KMS-11 (cell line): Measurements from ENCODE around the gene SPDYA.

Experiments
- H2AFZ ChIP-seq: fragments of 200-600 bp; sonication (generic); 2 replicates; pipeline ENCODE4 v1.6.1; 2016; ENCODE audit warnings: antibody characterized with exemption, mixed run types, low read depth
- H3K27ac ChIP-seq: fragments of 200-600 bp; sonication (generic); 2 replicates; pipeline ENCODE4 v1.6.1; 2016; ENCODE audit warnings: mild to moderate bottlenecking, mixed run types
- H3K27me3 ChIP-seq: fragments of 200-600 bp; sonication (generic); 2 replicates; pipeline ENCODE4 v1.6.1; 2017; ENCODE audit warnings: mild to moderate bottlenecking, low read depth, mixed run types, moderate library complexity; ENCODE audit not compliant: insufficient read depth
- H3K36me3 ChIP-seq: fragments of 200-600 bp; sonication (generic); 2 replicates; pipeline ENCODE4 v1.6.1; 2017; ENCODE audit warnings: mild to moderate bottlenecking, mixed run types; ENCODE audit not compliant: insufficient read depth
- H3K4me1 ChIP-seq: fragments of 200-600 bp; sonication (generic); 2 replicates; pipeline ENCODE4 v1.6.1; 2016; ENCODE audit warnings: mild to moderate bottlenecking, low read depth, mixed run types; ENCODE audit not compliant: poor library complexity, severe bottlenecking
- H3K4me2 ChIP-seq: fragments of 200-600 bp; sonication (generic); 2 replicates; pipeline ENCODE4 v1.7.0; 2016; ENCODE audit warnings: mild to moderate bottlenecking, mixed run types
- H3K4me3 ChIP-seq: fragments of 200-600 bp; sonication (generic); IDR thresholded peaks from 2 replicates; pipeline ENCODE4 v1.6.1; 2017; ENCODE audit warnings: low read depth, low read length, mixed read lengths; ENCODE audit not compliant: insufficient read depth
- H3K79me2 ChIP-seq: fragments of 200-600 bp; sonication (generic); 2 replicates; pipeline ENCODE4 v1.6.1; 2016; ENCODE audit warnings: low read depth, mixed run types; ENCODE audit not compliant: insufficient read depth
- H3K9ac ChIP-seq: fragments of 200-600 bp; sonication (generic); 2 replicates; pipeline ENCODE4 v1.6.1; 2016; ENCODE audit warnings: mild to moderate bottlenecking, mixed run types
- H4K20me1 ChIP-seq: fragments of 200-600 bp; sonication (generic); 2 replicates; pipeline ENCODE4 v1.6.1; 2016; ENCODE audit warnings: mild to moderate bottlenecking, mixed run types; ENCODE audit not compliant: insufficient read depth
- CTCF ChIP-seq: fragments of 200-600 bp; sonication (generic); conservative IDR thresholded peaks from 2 replicates; pipeline ENCODE4 v1.6.1; 2017; ENCODE audit warnings: low read depth, mild to moderate bottlenecking, antibody characterized with exemption, low read length, moderate library complexity, mixed read lengths

SPDYA gene

DNA sequence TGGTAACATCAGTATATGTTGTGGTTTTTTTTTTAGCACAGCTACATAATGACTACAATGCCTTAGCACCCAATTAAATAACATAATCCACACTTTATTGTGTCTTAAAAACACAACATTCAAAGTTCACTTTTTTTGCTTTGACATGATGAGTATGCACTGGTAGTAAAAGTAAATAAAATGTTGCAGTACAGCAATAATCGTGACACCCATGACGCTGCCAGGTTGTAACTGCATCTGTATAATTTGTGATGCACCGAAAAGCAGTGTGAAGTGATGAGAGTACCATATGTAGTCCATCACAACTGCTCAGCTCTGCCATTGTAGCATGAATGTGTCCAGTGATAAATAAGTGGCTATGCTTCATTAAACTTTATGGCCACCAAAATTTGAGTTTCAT, 43.3 kb upstream of the SPDYA start:
- peaks cover 21% of the 10 kb centered on the region for H4K20me1 ChIP-seq

DNA sequence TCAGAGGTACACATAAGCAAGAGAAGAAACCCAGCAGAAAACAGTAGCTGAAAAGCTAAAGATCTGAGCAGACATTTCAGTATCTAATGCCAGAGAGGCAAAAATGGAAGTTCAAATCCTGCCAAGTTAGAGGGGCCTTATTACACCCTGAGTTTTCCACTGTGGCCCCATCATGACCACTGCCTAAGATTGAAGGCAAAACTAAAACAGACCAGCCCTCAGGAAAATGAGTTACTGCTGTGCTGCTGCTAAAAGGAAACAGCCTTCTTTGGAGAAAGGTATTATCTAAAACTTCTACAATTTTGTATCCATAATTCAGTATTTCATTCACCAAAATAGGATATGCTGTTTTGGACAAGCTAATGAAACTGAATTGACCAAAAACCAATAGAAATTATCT, 42.2 kb upstream of the SPDYA start:
- TF ChIP-seq CTCF, result no peak
- no peaks in the 10 kb centered on the region for H3K36me3 ChIP-seq
- no peak overlapping the region for H3K9ac ChIP-seq
- H2AFZ ChIP-seq, result no peak overlapping the region
- H3K4me3 ChIP-seq, result no peak overlapping the region
- no peaks in the 10 kb centered on the region for H3K4me1 ChIP-seq
- H3K79me2 ChIP-seq, result peaks cover 95% of the 10 kb centered on the region
- H4K20me1 ChIP-seq, result peaks cover 29% of the 10 kb centered on the region
- H3K4me2 ChIP-seq, result no peak overlapping the region
- no peak overlapping the region for H3K27ac ChIP-seq
- no peaks in the 10 kb centered on the region for H3K27me3 ChIP-seq

More for the DNA sequence above, 43.3 kb upstream of the SPDYA start:
- no peaks in the 10 kb centered on the region for H3K36me3 ChIP-seq
- no peaks in the 10 kb centered on the region for H3K27me3 ChIP-seq
- no peak for TF ChIP-seq CTCF
- H3K9ac ChIP-seq, result no peak overlapping the region
- no peak overlapping the region for H2AFZ ChIP-seq
- no peak overlapping the region for H3K27ac ChIP-seq
- no peaks in the 10 kb centered on the region for H3K4me1 ChIP-seq
- no peak overlapping the region for H3K4me2 ChIP-seq
- H3K79me2 ChIP-seq, result peaks cover 95% of the 10 kb centered on the region
- no peak overlapping the region for H3K4me3 ChIP-seq

DNA sequence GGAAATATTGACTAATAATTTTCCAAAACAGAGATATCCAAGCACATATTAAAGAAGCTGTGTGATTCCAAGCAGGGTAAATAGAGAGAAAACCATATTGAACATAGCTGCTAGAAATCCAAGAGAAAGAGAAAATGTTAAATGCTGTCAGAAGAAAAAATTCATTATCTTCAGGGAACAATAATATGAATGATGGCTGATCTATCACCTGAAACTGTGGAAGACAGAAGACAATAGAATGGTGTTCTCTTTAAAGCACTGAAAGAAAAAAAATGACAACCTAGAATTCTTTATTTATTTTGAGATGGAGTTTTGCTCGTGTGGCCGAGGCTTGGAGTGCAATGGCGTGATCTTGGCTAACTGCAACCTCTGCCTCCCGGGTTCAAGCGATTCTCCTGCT, 41.7 kb upstream of the SPDYA start:
- Histone ChIP-seq H3K4me2 (no peak overlapping the region), H3K4me1 (no peaks in the 10 kb centered on the region), H3K4me3 (no peak overlapping the region)

DNA sequence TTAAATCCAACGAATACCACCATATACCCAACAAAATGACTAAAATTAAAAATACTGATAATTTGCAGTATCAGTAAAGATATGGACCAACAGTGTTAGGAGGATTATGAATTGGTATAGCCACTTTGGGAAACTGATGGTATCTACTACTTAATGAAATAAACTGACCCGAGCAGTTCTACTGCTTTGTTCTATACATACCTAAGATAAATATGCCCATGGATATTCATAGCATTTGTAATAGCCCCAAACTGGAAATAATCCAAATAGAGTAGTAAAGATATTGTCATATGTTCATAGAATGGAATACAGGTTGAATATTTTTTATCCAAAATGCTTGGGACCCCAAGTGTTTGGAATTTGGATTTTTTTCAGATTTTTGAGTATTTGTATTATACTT, 38.3 kb upstream of the SPDYA start:
- no peaks in the 10 kb centered on the region for H3K27me3 ChIP-seq
- H3K36me3 ChIP-seq, result no peaks in the 10 kb centered on the region
- H4K20me1 ChIP-seq, result peaks cover 24% of the 10 kb centered on the region
- no peak overlapping the region for H3K4me2 ChIP-seq
- H3K4me1 ChIP-seq, result no peaks in the 10 kb centered on the region
- no peak overlapping the region for H3K27ac ChIP-seq
- no peak overlapping the region for H3K4me3 ChIP-seq
- no peak for TF ChIP-seq CTCF
- no peak overlapping the region for H3K9ac ChIP-seq
- peaks cover 82% of the 10 kb centered on the region for H3K79me2 ChIP-seq
- H2AFZ ChIP-seq, result no peak overlapping the region

More for the DNA sequence above, 41.7 kb upstream of the SPDYA start:
- Histone ChIP-seq H3K36me3 (no peaks in the 10 kb centered on the region), H2AFZ (no peak overlapping the region), H4K20me1 (peaks cover 29% of the 10 kb centered on the region), H3K27me3 (no peaks in the 10 kb centered on the region), H3K9ac (no peak overlapping the region), H3K79me2 (peaks cover 95% of the 10 kb centered on the region), H3K27ac (no peak overlapping the region)
- TF ChIP-seq CTCF, result no peak
